HG03280 (cell line): ENCODE measurements around the gene NUTM2D.
"Not testable (repeated sequence)": the region's sequence is repeated elsewhere in the genome, so short reads cannot be mapped to it uniquely, and the experiment has no call there.

ENCODE experiments used
- ATAC-seq: cut with Tn5 transposase; IDR thresholded peaks from one replicate; pipeline ENCODE4 v1.9.1; 2021; ENCODE audit warnings: mild to moderate bottlenecking, moderate library complexity; ENCODE audit not compliant: unreplicated experiment

The NUTM2D gene

GRCh38 chr10:87369514-87370112 lies 12.1 kb downstream of the NUTM2D start:
- ATAC-seq: not testable (repeated sequence)

- not testable (repeated sequence) for ATAC-seq
Measured at GRCh38 chr10:87374091-87374490, 16.5 kb downstream of the NUTM2D start.

DNA sequence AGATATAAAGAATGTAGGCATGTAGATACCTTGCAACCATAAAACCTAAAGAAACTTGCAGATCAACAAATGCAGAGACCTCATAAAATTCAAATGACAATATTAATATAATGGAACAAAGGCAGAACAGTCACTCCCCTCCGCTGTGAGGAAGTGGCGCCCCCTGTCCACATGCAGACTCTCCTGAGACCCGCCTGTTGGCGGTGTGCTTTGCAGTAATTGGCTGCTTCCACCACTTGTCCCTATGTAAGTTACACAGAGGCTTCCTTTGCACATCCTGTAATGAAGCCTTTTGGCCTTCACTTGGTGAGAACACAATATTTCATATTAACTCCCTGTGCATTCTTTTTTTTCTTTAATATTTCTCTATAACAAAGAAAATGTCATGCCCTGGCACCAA lies 21.6 kb downstream of the NUTM2D start:
- ATAC-seq: not testable (repeated sequence)

- not testable (repeated sequence) for ATAC-seq
Measured at GRCh38 chr10:87383149-87383857, 25.8 kb downstream of the NUTM2D start.

- ATAC-seq: not testable (repeated sequence)
Measured at GRCh38 chr10:87384283-87384682, 26.7 kb downstream of the NUTM2D start.

- ATAC-seq: not testable (repeated sequence)
Measured at GRCh38 chr10:87385762-87386360, 28.3 kb downstream of the NUTM2D start.

- not testable (repeated sequence) for ATAC-seq
Measured at GRCh38 chr10:87391360-87391759, 33.8 kb downstream of the NUTM2D start.

DNA sequence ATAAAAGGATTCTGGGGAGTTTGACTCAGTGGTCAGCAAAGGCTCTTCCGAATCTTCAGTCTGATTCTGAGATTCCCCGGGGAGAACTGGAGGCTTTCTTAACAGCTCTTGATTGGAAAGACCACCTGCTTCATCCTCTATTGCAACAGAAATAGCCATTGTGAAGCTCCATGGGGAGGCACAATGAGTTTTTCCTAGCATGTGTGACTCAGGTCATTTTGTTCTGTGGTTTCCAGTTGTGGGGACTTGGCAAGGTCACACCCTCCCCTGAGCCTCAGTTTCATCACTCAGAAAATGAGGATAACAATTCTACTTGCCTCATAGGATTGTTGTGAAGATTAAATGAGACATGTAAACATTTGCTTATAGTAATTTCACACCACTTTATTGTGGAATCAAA lies 38.7 kb downstream of the NUTM2D start:
- ATAC-seq: not testable (repeated sequence)

DNA sequence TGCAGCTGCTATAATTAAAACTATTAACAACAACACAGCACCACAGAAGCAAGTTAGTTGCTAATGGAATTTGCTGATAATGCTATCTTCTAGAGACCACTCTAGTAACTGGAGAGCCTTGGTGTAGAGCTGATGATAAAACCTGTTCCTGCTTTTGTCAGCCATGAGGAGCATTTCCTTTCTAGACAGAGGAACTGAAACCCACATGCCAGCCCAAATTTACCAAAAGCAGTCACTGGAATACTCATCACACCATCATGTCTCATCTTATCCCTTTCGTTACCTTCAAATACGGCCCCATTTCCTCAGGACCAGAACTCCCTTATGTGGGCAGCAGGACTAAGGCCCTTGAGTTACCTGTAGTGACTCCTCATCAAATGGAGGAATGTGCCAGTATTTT lies 40.9 kb downstream of the NUTM2D start:
- ATAC-seq: not testable (repeated sequence)

GRCh38 chr10:87407516-87408467 lies 50.2 kb downstream of the NUTM2D start:
- ATAC-seq: not testable (repeated sequence)

GRCh38 chr10:87413921-87414320 lies 56.4 kb downstream of the NUTM2D start:
- not testable (repeated sequence) for ATAC-seq
